ENCODE measurements around the gene PIK3R1.

Gene PIK3R1

DNA sequence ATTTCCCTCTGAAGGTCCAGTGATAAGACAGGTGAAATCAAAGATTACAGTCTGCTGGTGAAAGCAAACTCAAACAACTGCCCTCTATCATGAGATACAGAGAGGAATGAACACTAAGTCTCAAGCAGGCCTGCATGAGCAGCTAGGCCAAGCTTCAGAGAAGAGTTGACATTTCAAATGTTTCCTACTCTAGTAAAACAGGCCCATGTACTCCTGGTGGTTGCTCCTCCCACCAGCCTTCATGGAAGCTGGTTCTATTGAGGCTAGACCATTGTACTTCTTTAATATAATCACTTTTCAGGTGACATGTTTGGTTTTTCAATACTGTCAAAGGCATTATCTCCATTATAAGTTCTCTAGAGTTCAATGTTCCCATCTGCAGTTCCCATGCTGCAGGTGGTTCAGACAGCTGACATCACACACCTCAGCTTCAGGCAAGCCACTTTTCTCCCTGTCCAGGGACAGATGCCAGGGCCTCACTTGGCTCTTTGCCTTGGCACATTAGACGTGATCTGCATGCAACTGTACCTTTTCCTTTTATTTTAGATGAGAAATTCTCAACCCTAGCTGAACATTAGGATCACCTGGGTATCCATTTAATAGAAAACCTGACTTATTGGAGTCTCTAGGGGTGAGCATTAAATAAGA, 89.8 kb downstream of the PIK3R1 start:
- H3K4me3 ChIP-seq (ENCODE audit: low read depth, low read length), result no peak overlapping the region
- no peak for DNase-seq (ENCODE audit: low read depth, low spot score)
- in situ Hi-C loops (cut with HindIII; ENCODE audit: low sequenced_read_pairs), result no loop called here
- no peak for TF ChIP-seq CTCF (IDR thresholded peaks at IDR 0.05; ENCODE audit: low read depth, low read length)

GRCh38 chr5:68306361-68307014, 90.9 kb downstream of the PIK3R1 start:
- DNase-seq (ENCODE audit: low read depth, low spot score), result no peak
- TF ChIP-seq CTCF (IDR thresholded peaks at IDR 0.05; ENCODE audit: low read depth, low read length), result no peak
- no peak overlapping the region for H3K4me3 ChIP-seq (ENCODE audit: low read depth, low read length)
- in situ Hi-C loops (cut with HindIII; ENCODE audit: low sequenced_read_pairs), result no loop called here

DNA sequence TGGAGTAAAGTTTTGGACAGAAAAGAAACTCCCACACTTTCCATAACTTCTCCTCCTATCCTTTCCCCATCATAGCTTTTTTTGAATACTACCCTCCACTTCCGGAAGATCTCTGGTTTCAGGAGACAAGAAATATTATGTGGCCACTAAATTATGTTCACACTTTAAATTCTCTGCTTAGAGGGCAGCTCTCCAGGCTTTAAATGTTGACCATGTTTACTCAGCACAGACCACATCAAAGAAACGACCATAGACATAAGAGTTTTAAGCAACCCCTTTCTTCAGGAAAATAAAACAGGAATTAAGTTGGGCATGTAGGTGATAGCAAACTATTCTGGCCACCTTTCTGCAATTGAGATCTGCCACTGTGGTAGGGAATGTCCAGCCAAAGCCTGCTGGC, 97.8 kb downstream of the PIK3R1 start:
- no peak overlapping the region for H3K4me3 ChIP-seq (ENCODE audit: low read depth, low read length)
- no peak for TF ChIP-seq CTCF (IDR thresholded peaks at IDR 0.05; ENCODE audit: low read depth, low read length)
- DNase-seq (ENCODE audit: low read depth, low spot score), result no peak
- in situ Hi-C loops (cut with HindIII; ENCODE audit: low sequenced_read_pairs), result no loop called here

DNA sequence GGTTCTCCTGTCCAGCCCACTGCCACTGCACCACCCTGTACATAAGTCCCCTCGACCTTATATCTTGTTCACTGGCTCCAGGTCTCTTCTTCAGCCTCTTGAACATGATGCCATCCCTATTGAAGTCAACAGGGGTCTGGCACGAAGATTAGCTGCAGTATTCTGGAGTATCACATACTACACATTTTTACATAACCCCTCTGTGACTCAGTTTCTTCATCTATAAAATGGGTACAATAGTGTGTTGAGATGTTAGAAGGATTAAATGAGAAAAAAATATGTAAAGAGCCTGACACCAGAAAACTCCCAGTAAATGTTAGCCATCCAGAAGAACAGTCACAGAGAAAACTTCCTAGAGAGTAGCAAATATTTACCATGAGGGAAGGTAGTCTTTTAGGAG, 98.9 kb downstream of the PIK3R1 start:
- in situ Hi-C loops (cut with HindIII; ENCODE audit: low sequenced_read_pairs), result no loop called here
- H3K4me3 ChIP-seq (ENCODE audit: low read depth, low read length), result no peak overlapping the region
- no peak for TF ChIP-seq CTCF (IDR thresholded peaks at IDR 0.05; ENCODE audit: low read depth, low read length)
- DNase-seq (ENCODE audit: low read depth, low spot score), result no peak

DNA sequence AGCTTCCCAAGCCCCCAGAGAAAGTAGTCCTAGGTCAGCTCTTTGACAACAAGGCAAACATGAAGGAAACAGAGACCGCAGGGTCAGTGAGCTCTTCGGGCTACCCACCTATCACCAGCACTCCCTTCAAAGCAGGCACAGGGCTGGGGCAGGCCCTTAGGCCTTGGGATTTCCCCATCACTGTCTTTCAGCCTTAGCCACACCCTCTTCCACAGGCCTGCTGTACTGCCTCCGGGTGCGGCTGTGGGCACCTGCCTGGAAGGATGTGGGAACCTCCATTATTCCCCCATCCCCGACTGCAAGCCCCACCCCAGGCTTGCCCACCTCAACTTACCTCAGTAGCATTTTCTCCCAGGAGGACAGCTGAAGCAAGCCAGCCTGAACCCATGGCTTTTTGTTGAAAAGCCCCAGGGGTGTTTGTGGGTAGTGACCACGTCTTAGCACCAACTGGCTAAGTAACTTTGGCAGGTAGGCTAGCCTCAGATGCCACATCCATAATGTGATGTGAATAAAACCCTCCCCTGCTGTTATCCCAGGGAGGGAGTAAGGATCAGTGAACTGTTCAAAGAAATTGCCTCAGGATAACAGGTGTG, 100.2 kb downstream of the PIK3R1 start:
- in situ Hi-C loops (cut with HindIII; ENCODE audit: low sequenced_read_pairs), result no loop called here
- DNase-seq (ENCODE audit: low read depth, low spot score), result no peak
- TF ChIP-seq CTCF (IDR thresholded peaks at IDR 0.05; ENCODE audit: low read depth, low read length), result no peak
- no peak overlapping the region for H3K4me3 ChIP-seq (ENCODE audit: low read depth, low read length)

DNA sequence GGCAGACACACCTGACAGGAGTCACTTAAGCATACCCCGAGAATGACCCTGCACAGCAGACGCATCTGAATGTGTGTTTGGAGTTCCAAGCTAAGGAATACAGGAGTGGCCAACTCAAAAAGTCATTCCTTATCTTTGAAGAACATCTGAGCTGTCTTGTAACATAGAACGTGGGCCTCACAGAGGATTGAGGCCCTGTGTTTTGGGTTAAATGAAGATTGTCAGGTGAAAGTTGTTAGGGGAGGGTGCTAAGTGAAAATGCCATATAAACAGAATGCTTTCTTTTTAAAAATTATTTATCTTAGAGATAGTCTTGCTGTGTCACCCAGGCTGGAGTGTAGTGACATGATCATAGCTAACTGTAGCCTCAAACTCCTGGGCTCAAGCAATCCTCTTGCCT, 100.9 kb downstream of the PIK3R1 start:
- TF ChIP-seq CTCF (IDR thresholded peaks at IDR 0.05; ENCODE audit: low read depth, low read length), result no peak
- H3K4me3 ChIP-seq (ENCODE audit: low read depth, low read length), result no peak overlapping the region
- DNase-seq (ENCODE audit: low read depth, low spot score), result no peak
- in situ Hi-C loops (cut with HindIII; ENCODE audit: low sequenced_read_pairs), result no loop called here
